ENCODE data around the gene CPT1B. TPM values are rescaled to one million over a fixed set of nuclear protein-coding genes. Genes with fewer than 3 reads are reported as not detected.

Gene CPT1B
- total RNA-seq, 1 experiment from 2014 or later = 13.1 TPM

DNA sequence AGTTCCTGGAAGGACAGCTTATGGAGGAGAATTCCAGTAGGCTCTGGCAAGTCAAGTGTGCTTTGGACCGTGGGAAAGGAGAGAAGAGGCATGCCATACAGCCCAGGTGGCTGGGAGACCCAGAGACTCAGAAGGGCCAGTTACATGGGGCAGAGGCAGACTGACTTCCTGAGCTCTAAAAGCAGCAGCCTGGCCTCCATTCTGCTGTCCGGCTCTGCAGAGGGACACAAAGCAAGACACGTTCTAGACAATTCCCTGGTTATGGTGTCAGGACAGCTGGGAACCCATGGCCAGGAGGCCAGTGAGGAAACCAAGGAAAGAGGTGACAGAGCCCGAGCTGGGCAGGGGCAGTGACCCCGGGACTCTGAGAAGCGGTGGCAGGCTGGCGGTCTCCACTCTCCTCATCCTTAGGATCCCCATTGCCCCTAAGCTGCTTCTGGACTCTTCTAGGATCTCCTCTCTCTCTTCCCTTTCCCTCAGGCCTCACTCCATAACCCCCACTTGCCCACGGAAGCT lies 2.7 kb downstream of the CPT1B start:
- H3K9me2 ChIP-seq (replicated peaks; ENCODE audit: low read length) = no peaks in the 10 kb centered on the region
- H3F3A ChIP-seq (ENCODE audit: low read length, unreplicated experiment) = no peaks in the 10 kb centered on the region
- TF ChIP-seq EZH2 (IDR thresholded peaks at IDR 0.05; ENCODE audit: low read length, unreplicated experiment) (no peak), EZH2phosphoT487 (IDR thresholded peaks at IDR 0.05; ENCODE audit: borderline replicate concordance, low read length) (no peak)
- TF ChIP-seq, protein P1, sequence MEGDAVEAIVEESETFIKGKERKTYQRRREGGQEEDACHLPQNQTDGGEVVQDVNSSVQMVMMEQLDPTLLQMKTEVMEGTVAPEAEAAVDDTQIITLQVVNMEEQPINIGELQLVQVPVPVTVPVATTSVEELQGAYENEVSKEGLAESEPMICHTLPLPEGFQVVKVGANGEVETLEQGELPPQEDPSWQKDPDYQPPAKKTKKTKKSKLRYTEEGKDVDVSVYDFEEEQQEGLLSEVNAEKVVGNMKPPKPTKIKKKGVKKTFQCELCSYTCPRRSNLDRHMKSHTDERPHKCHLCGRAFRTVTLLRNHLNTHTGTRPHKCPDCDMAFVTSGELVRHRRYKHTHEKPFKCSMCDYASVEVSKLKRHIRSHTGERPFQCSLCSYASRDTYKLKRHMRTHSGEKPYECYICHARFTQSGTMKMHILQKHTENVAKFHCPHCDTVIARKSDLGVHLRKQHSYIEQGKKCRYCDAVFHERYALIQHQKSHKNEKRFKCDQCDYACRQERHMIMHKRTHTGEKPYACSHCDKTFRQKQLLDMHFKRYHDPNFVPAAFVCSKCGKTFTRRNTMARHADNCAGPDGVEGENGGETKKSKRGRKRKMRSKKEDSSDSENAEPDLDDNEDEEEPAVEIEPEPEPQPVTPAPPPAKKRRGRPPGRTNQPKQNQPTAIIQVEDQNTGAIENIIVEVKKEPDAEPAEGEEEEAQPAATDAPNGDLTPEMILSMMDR (conservative IDR thresholded peaks at IDR 0.05; ENCODE audit: low read depth, low read length) = no peak
- ATAC-seq = no peak
- H3K4me3 ChIP-seq (ENCODE audit: low read length) = no peak overlapping the region
- intact Hi-C loops (cut with micrococcal nuclease) = no loop called here
- H3K9me3 ChIP-seq (ENCODE audit: low read length) = no peaks in the 10 kb centered on the region
- H3K27ac ChIP-seq (ENCODE audit: low read length) = no peak overlapping the region
- no peaks in the 10 kb centered on the region for H4K20me1 ChIP-seq (ENCODE audit: low read length)
- POLR2A ChIA-PET (ENCODE audit: unreplicated experiment) = no interaction called here
- H3K79me2 ChIP-seq (ENCODE audit: low read length) = no peaks in the 10 kb centered on the region
- no peaks in the 10 kb centered on the region for H3K27me3 ChIP-seq (ENCODE audit: low read length)
- H3K36me3 ChIP-seq (ENCODE audit: low read depth, low read length) = no peaks in the 10 kb centered on the region
- no TSS peak for BruUV-seq (replicated peaks)
- CTCF ChIA-PET = no interaction called here
- H2AFZ ChIP-seq (ENCODE audit: low read length) = no peak overlapping the region
- no peak overlapping the region for H3K4me2 ChIP-seq (ENCODE audit: low read length)
- H3K4me1 ChIP-seq (ENCODE audit: insufficient read depth, low read length) = no peaks in the 10 kb centered on the region
- DNase-seq = no peak
- H3K9ac ChIP-seq (ENCODE audit: low read length) = no peak overlapping the region

DNA sequence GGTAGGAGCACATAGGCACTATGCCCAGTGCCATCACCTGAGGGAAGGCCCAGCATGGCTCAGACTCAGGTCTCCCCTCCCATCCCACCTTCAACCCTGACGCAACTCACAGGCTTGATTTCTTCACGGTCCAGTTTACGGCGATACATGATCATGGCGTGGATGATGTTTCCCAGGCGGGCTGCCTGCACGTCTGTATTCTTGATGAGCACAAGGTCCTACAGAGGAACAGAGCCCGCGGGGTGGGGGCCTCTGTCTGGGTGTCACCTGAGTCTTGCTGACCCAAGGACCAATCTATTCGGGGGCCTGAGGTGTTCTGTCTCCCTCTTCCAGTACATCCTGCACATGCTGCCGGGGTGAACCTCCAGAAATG lies 3.9 kb downstream of the CPT1B start:
- CTCF ChIA-PET = interaction anchor here (0.5 kb wide), 1 partner anchor 46 kb away, joined by 3 read pairs; no protein-coding TSS in a partner anchor
- BruUV-seq (replicated peaks) = no TSS peak

More for the DNA sequence above, 3.9 kb downstream of the CPT1B start:
- TF ChIP-seq, protein P1 (conservative IDR thresholded peaks at IDR 0.05; ENCODE audit: low read depth, low read length) = no peak
- TF ChIP-seq EZH2 (IDR thresholded peaks at IDR 0.05; ENCODE audit: low read length, unreplicated experiment) (no peak), EZH2phosphoT487 (IDR thresholded peaks at IDR 0.05; ENCODE audit: borderline replicate concordance, low read length) (no peak)
- H3K27ac ChIP-seq (ENCODE audit: low read length) = no peak overlapping the region
- no peaks in the 10 kb centered on the region for H3K9me3 ChIP-seq (ENCODE audit: low read length)
- DNase-seq = no peak
- H3K4me2 ChIP-seq (ENCODE audit: low read length) = no peak overlapping the region
- H4K20me1 ChIP-seq (ENCODE audit: low read length) = no peaks in the 10 kb centered on the region
- no peaks in the 10 kb centered on the region for H3F3A ChIP-seq (ENCODE audit: low read length, unreplicated experiment)
- no peaks in the 10 kb centered on the region for H3K9me2 ChIP-seq (replicated peaks; ENCODE audit: low read length)
- H3K36me3 ChIP-seq (ENCODE audit: low read depth, low read length) = no peaks in the 10 kb centered on the region
- ATAC-seq = no peak
- H2AFZ ChIP-seq (ENCODE audit: low read length) = no peak overlapping the region
- H3K79me2 ChIP-seq (ENCODE audit: low read length) = no peaks in the 10 kb centered on the region
- no peaks in the 10 kb centered on the region for H3K27me3 ChIP-seq (ENCODE audit: low read length)
- H3K9ac ChIP-seq (ENCODE audit: low read length) = no peak overlapping the region
- POLR2A ChIA-PET (ENCODE audit: unreplicated experiment) = interaction anchor here (0.6 kb wide), 1 partner anchor 12 kb away, joined by 3 read pairs; the partner anchor contains the start of gene SYCE3
- no peaks in the 10 kb centered on the region for H3K4me1 ChIP-seq (ENCODE audit: insufficient read depth, low read length)
- H3K4me3 ChIP-seq (ENCODE audit: low read length) = no peak overlapping the region
- intact Hi-C loops (cut with micrococcal nuclease) = no loop called here

Data from PC-3 (cell line).